Endothelial cell of umbilical vein (primary cell): Measurements from ENCODE around the gene FANCC. TPM values are rescaled to one million over a fixed set of nuclear protein-coding genes. Genes with fewer than 3 reads are reported as not detected.

Experiments used
- BruUV-seq: library from RNA; stranded (reverse); fragments of 400-500 nt; replicated peaks from 2 replicates; lab custom pipeline; 2021; lab: Mats Ljungman, UMichigan
- CTCF ChIA-PET: fragments of 300-600, 350-600 bp; sonication (Branson Sonifier 250); formaldehyde crosslinking; loops from one replicate; lab custom pipeline; 2021; ENCODE audit warnings: antibody characterized with exemption, inconsistent platforms; lab: Charles Lee
- POLR2A ChIA-PET: fragments of 300-600, 350-600 bp; sonication (Branson Sonifier 250); formaldehyde crosslinking; loops from one replicate; lab custom pipeline; 2021; ENCODE audit warnings: antibody characterized with exemption, inconsistent platforms; lab: Charles Lee
- DNase-seq: peaks from one replicate; pipeline ENCODE4 v3.0.0-alpha.2; 2011; ENCODE audit warnings: low read depth, low spot score
- FAIRE-seq: peaks from 2 replicates; lab custom pipeline; 2011; peaks lifted over from hg19 to GRCh38; lab: Jason Lieb, UNC
- H2AFZ ChIP-seq: 2 replicates; pipeline ENCODE4 v1.6.0; 2012; ENCODE audit warnings: low read depth, low read length, control low read depth, inconsistent platforms
- H3K27ac ChIP-seq: 2 replicates; pipeline ENCODE4 v1.5.1; 2011; ENCODE audit warnings: low read depth, mild to moderate bottlenecking, control low read depth, low read length, moderate library complexity; ENCODE audit not compliant: insufficient read depth
- H3K27me3 ChIP-seq, 2 experiments: 2 replicates each; pipeline versions ENCODE4 v1.6.0 to v1.6.1; 2011; ENCODE audit warnings: low read length in 2 of 2, mixed read lengths in 1 of 2; ENCODE audit not compliant: control insufficient read depth in 2 of 2, insufficient read depth in 2 of 2
- H3K36me3 ChIP-seq, 2 experiments: 2 replicates in 1 of 2; 3 replicates in 1 of 2; pipeline ENCODE4 v1.5.1; 2011; ENCODE audit warnings: low read length in 2 of 2, mild to moderate bottlenecking in 1 of 2, moderate library complexity in 1 of 2; ENCODE audit not compliant: control insufficient read depth in 2 of 2, insufficient read depth in 2 of 2; ENCODE audit errors: extremely low read depth in 1 of 2
- H3K4me1 ChIP-seq: 3 replicates; pipeline ENCODE4 v1.5.1; 2011; ENCODE audit warnings: mild to moderate bottlenecking, low read length; ENCODE audit not compliant: control insufficient read depth, insufficient read depth; ENCODE audit errors: extremely low read depth
- H3K4me2 ChIP-seq: 2 replicates; pipeline ENCODE4 v1.6.1; 2011; ENCODE audit warnings: low read length, control low read depth, mixed read lengths; ENCODE audit not compliant: insufficient read depth
- H3K4me3 ChIP-seq, 3 experiments: fragments of 200-600 bp in 1 of 3; sonication (generic), shearing (Covaris generic) in 1 of 3; replicated peaks in 1 of 3; 2 replicates each; pipeline ENCODE4 v1.5.1; 2011 to 2016; ENCODE audit warnings: control low read depth in 3 of 3, low read length in 3 of 3, mild to moderate bottlenecking in 2 of 3, inconsistent platforms in 1 of 3, low read depth in 1 of 3, moderate library complexity in 1 of 3; ENCODE audit not compliant: insufficient read depth in 1 of 3
- H3K79me2 ChIP-seq: 2 replicates; pipeline ENCODE4 v1.6.0; 2012; ENCODE audit warnings: low read length, inconsistent platforms; ENCODE audit not compliant: control insufficient read depth, insufficient read depth
- H3K9ac ChIP-seq: replicated peaks from 2 replicates; pipeline ENCODE3; 2011; ENCODE audit warnings: low read length, control low read depth; ENCODE audit not compliant: insufficient read depth; ENCODE audit errors: extremely low read depth
- H3K9me1 ChIP-seq: replicated peaks from 3 replicates; pipeline ENCODE4 v1.6.0; 2011; ENCODE audit warnings: mild to moderate bottlenecking, low read length; ENCODE audit not compliant: control insufficient read depth, insufficient read depth; ENCODE audit errors: extremely low read depth
- H3K9me3 ChIP-seq: replicated peaks from 2 replicates; pipeline ENCODE4 v1.5.1; 2012; ENCODE audit warnings: low read length, inconsistent platforms; ENCODE audit not compliant: control insufficient read depth, insufficient read depth
- H4K20me1 ChIP-seq: replicated peaks from 2 replicates; pipeline ENCODE3; 2011; ENCODE audit warnings: mild to moderate bottlenecking, low read length; ENCODE audit not compliant: control insufficient read depth, insufficient read depth; ENCODE audit errors: extremely low read depth
- CTCF ChIP-seq, 2 donors: IDR thresholded peaks; 1 replicate in 1 of 2; 2 replicates in 1 of 2; pipeline ENCODE4 v1.5.1; 2011; ENCODE audit warnings: low read length in 2 of 2, mild to moderate bottlenecking in 2 of 2, moderate library complexity in 2 of 2, control low read depth in 1 of 2, inconsistent platforms in 1 of 2, low read depth in 1 of 2; ENCODE audit not compliant: insufficient read depth in 1 of 2; ENCODE audit errors: extremely low read depth in 1 of 2
- EZH2 ChIP-seq: IDR thresholded peaks from 2 replicates; pipeline ENCODE4 v1.6.1; 2012; ENCODE audit warnings: borderline replicate concordance, low read depth, mild to moderate bottlenecking, moderate library complexity, low read length, inconsistent platforms; ENCODE audit not compliant: severe bottlenecking
- FOS ChIP-seq: IDR thresholded peaks from 2 replicates; pipeline ENCODE4 v1.6.1; 2011; ENCODE audit warnings: mild to moderate bottlenecking, low read length, moderate library complexity, borderline replicate concordance; ENCODE audit not compliant: insufficient read depth
- GATA2 ChIP-seq: IDR thresholded peaks from 2 replicates; pipeline ENCODE4 v1.7.0; 2011; ENCODE audit warnings: low read depth, mild to moderate bottlenecking, moderate library complexity, mixed read lengths, low read length; ENCODE audit not compliant: insufficient read length, insufficient read depth
- JUN ChIP-seq: IDR thresholded peaks from 2 replicates; pipeline ENCODE4 v1.6.1; 2011; ENCODE audit warnings: borderline replicate concordance, low read depth; ENCODE audit not compliant: insufficient read length, insufficient read depth
- MAX ChIP-seq: IDR thresholded peaks from 2 replicates; pipeline ENCODE4 v1.6.1; 2011; ENCODE audit not compliant: insufficient read depth, insufficient read length
- MYC ChIP-seq: IDR thresholded peaks from one replicate; pipeline ENCODE4 v1.6.1; 2011; ENCODE audit warnings: mild to moderate bottlenecking, low read depth, low read length
- POLR2A ChIP-seq: IDR thresholded peaks from 2 replicates; pipeline ENCODE4 v1.6.1; 2012; ENCODE audit warnings: low read depth, mild to moderate bottlenecking, control low read depth, low read length
- POLR2AphosphoS5 ChIP-seq: IDR thresholded peaks from 2 replicates; pipeline ENCODE4 v1.6.1; 2012; ENCODE audit warnings: low read depth, mild to moderate bottlenecking, control low read depth, low read length, moderate library complexity; ENCODE audit not compliant: insufficient read depth
- dilution Hi-C: fragments of 300-500 bp; cut with MboI; formaldehyde crosslinking; loops from one replicate; pipeline ENCODE4 v1.15.0; 2019; ENCODE audit warnings: low sequenced_read_pairs; ENCODE audit not compliant: extremely low pct_ligation_motif_present
- intact Hi-C: fragments of 100-400 bp; cut with micrococcal nuclease; formaldehyde crosslinking; loops from one replicate; pipeline ENCODE4 v1.10.0; 2022
- polyA plus RNA-seq, 4 experiments: library from polyadenylated mRNA; depleted of rRNA in 3 of 4; stranded (reverse) in 3 of 4; unstranded in 1 of 4; fragments of >200 nt; gene quantifications; 2 replicates each; pipeline versions ENCODE4 v1.2.1 to v1.2.3, GENCODE V29; 2011 to 2012; ENCODE audit warnings: missing spikeins in 1 of 4
- total RNA-seq: library from RNA; stranded (reverse); gene quantifications from 2 replicates; pipeline ENCODE4 v1.2.3, GENCODE V29; 2021

Gene FANCC
- total and polyA plus RNA-seq, 2 donors (not counting 3 experiments of a cell fraction or from before 2014, with no cell fraction given): 5.7 to 13.1 TPM

- Histone ChIP-seq H3K4me2 (no peak overlapping the region), H3K4me3 (no peak overlapping the region), H3K36me3 (no peaks in the 10 kb centered on the region), H3K9ac (no peak overlapping the region), H3K9me3 (no peaks in the 10 kb centered on the region), H4K20me1 (no peaks in the 10 kb centered on the region), H3K4me1 (no peaks in the 10 kb centered on the region), H2AFZ (no peak overlapping the region), H3K79me2 (no peaks in the 10 kb centered on the region), H3K9me1 (no peaks in the 10 kb centered on the region), H3K27ac (no peak overlapping the region), H3K27me3 (peaks cover 4 to 6% of the 10 kb centered on the region in 2 experiments)
- FAIRE-seq (no peak), DNase-seq (no peak)
- dilution Hi-C loops: no loop called here
- no TSS peak for BruUV-seq
- intact Hi-C loops: no loop called here
- CTCF ChIA-PET: interaction anchor here (0.7 to 3.9 kb wide), 3 partner anchors 17 to 187 kb away, joined by 3 to 14 read pairs (median 4); no protein-coding TSS in a partner anchor
- POLR2A ChIA-PET: no interaction called here
- TF ChIP-seq GATA2: no peak
- no peak for TF ChIP-seq POLR2A
- TF ChIP-seq CTCF (IDR thresholded peaks at IDR 0.05; ENCODE audit: extremely low read depth in 1 of 2, insufficient read depth in 1 of 2, low read depth in 1 of 2, low read length in 2 of 2): no peak
- no peak for TF ChIP-seq MYC
- no peak for TF ChIP-seq POLR2AphosphoS5
- no peak for TF ChIP-seq FOS
- no peak for TF ChIP-seq EZH2
- TF ChIP-seq MAX: no peak
- TF ChIP-seq JUN: no peak
Measured at GRCh38 chr9:95355500-95355899, 38.0 kb upstream of the FANCC start.
